ENCODE data around the gene RAB15.

- TF ChIP-seq CTCF (IDR thresholded peaks at IDR 0.05) (no peak), POLR2A (IDR thresholded peaks at IDR 0.05) (no peak)
Observed at GRCh38 chr14:64931123-64931522, 41.0 kb downstream of the RAB15 start.
